Lung (tissue), 12 donors: ENCODE data around the gene PPY. TPM values are rescaled to one million over a fixed set of nuclear protein-coding genes. Genes with fewer than 3 reads are reported as not detected.

Experiments used
- ATAC-seq: fragments of 200-7000 bp; cut with Tn5 transposase; one replicate; pipeline ENCODE4 v1.9.1; 2020; ENCODE audit warnings: moderate number of reproducible peaks; ENCODE audit not compliant: insufficient read depth, low FRiP score
- DNase-seq, 3 donors: peaks; one replicate each; pipeline ENCODE4 v3.0.0-alpha.2; 2013 to 2017
- H3K27ac ChIP-seq, 2 donors: one replicate each; pipeline ENCODE4 v1.5.1; 2013; ENCODE audit warnings: mild to moderate bottlenecking in 2 of 2, moderate library complexity in 2 of 2, control low read depth in 1 of 2, inconsistent platforms in 1 of 2, low read depth in 1 of 2, low read length in 1 of 2
- H3K27me3 ChIP-seq, 3 donors: one replicate each; pipeline ENCODE4 v1.5.1; 2013; ENCODE audit warnings: low read length in 2 of 3; ENCODE audit not compliant: control insufficient read depth in 3 of 3, insufficient read depth in 3 of 3
- H3K36me3 ChIP-seq, 4 donors: one replicate each; pipeline ENCODE4 v1.5.1; 2013; ENCODE audit warnings: low read length in 4 of 4, mild to moderate bottlenecking in 1 of 4, moderate library complexity in 1 of 4; ENCODE audit not compliant: control insufficient read depth in 4 of 4, insufficient read depth in 4 of 4
- H3K4me1 ChIP-seq, 5 donors: one replicate each; pipeline ENCODE4 v1.5.1; 2013; ENCODE audit warnings: low read length in 5 of 5, mild to moderate bottlenecking in 2 of 5, moderate library complexity in 1 of 5; ENCODE audit not compliant: control insufficient read depth in 5 of 5, insufficient read depth in 5 of 5
- H3K4me3 ChIP-seq: one replicate; pipeline ENCODE4 v1.5.1; 2013; ENCODE audit warnings: mild to moderate bottlenecking, control low read depth, moderate library complexity
- H3K9ac ChIP-seq, 2 donors: one replicate each; pipeline ENCODE4 v1.5.1; 2013; ENCODE audit warnings: low read length in 2 of 2, control low read depth in 1 of 2; ENCODE audit not compliant: insufficient read depth in 1 of 2
- H3K9me3 ChIP-seq, 4 donors: one replicate each; pipeline ENCODE4 v1.5.1; 2013; ENCODE audit warnings: low read length in 3 of 4, mild to moderate bottlenecking in 1 of 4, moderate library complexity in 1 of 4; ENCODE audit not compliant: control insufficient read depth in 4 of 4, insufficient read depth in 3 of 4
- CTCF ChIP-seq: IDR thresholded peaks from 2 replicates; pipeline ENCODE4 v1.5.1; 2012; ENCODE audit warnings: mild to moderate bottlenecking; ENCODE audit errors: control extremely low read depth, extremely low read depth
- WGBS, 2 donors: extraction: QIAGEN DNeasy Blood & Tissue Kit; methylation state at CpG; one replicate each; pipeline ENCODE4 v1.1.7; 2013; 5-methylcytosine and 5-hydroxymethylcytosine counted together
- polyA plus RNA-seq, 2 donors: library from polyadenylated mRNA; stranded (reverse); fragments of 200-250 nt; gene quantifications; one replicate each; pipeline ENCODE4 v1.2.1, GENCODE V29; 2013
- total RNA-seq, 2 donors: library from RNA; depleted of rRNA in 1 of 2; stranded (reverse); fragments of >200 nt in 1 of 2; gene quantifications; one replicate each; pipeline ENCODE4 v1.2.1, GENCODE V29; 2014 to 2021
- donor health status: control.
- donor health status: control.
- donor health status: Bipolar disorder and iron deficiency.
- donor health status: healthy.
- donor health status: DM: yes; HTN: yes; CAD: no.

PPY gene
- total and polyA plus RNA-seq, 4 donors, result not detected

- Histone ChIP-seq H3K4me3 (no peak overlapping the region), H3K36me3 (no peaks in the 10 kb centered on the region), H3K27ac (no peak overlapping the region), H3K9ac (no peak overlapping the region), H3K4me1 (no peaks in the 10 kb centered on the region), H3K9me3 (no peaks in the 10 kb centered on the region), H3K27me3 (peaks cover 0 to 15% (median 9%) of the 10 kb centered on the region in 3 donors)
- no peak for TF ChIP-seq CTCF
- no peak for DNase-seq
- WGBS, 2 donors, result 64 to 77% methylated on average over 2 of the region's 2 CpGs
- ATAC-seq, result no peak
These were observed 16.6 kb upstream of the PPY start for GRCh38 chr17:43958748-43959352.

GRCh38 chr17:43956222-43956621, 13.9 kb upstream of the PPY start:
- Histone ChIP-seq H3K4me3 (no peak overlapping the region), H3K27me3 (peaks cover 0 to 33% (median 25%) of the 10 kb centered on the region in 3 donors), H3K27ac (no peak overlapping the region), H3K4me1 (peaks cover 0 to 8% (median 5%) of the 10 kb centered on the region in 5 donors), H3K9me3 (peaks cover 0 to 4% (median 0%) of the 10 kb centered on the region in 4 donors), H3K9ac (no peak overlapping the region), H3K36me3 (no peaks in the 10 kb centered on the region)
- ATAC-seq (no peak), DNase-seq (no peak)
- TF ChIP-seq CTCF, result no peak
- WGBS, 2 donors, result 90 to 91% methylated on average over 7 to 8 of the region's 8 CpGs

- H3K9me3 ChIP-seq, result peaks cover 0 to 4% (median 0%) of the 10 kb centered on the region in 4 donors
- H3K9ac ChIP-seq, result no peak within 1 kb of the TSS
- H3K4me1 ChIP-seq, result peaks cover 0 to 8% (median 5%) of the 10 kb centered on the region in 5 donors
- no peak for TF ChIP-seq CTCF
- H3K4me3 ChIP-seq, result no peak within 1 kb of the TSS
- DNase-seq, result no peak
- H3K36me3 ChIP-seq, result no peaks in the 10 kb centered on the region
- WGBS, 2 donors, result 54 to 60% methylated on average over 11 of the region's 11 CpGs
- no peak within 1 kb of the TSS for H3K27ac ChIP-seq
- peaks cover 0 to 43% (median 33%) of the 10 kb centered on the region in 3 donors for H3K27me3 ChIP-seq
- ATAC-seq, result no peak
These were observed 11.5 kb upstream of the PPY start, which contains the start of gene PYY for GRCh38 chr17:43953746-43954145. Gene PYY, minus strand, starts transcription at chr17:43953940. Its CDS starts 457 bp downstream, at chr17:43953483.
